Epithelial cell of proximal tubule (primary cell): Measurements from ENCODE around the gene UPK1B. TPM values are rescaled to one million over a fixed set of nuclear protein-coding genes. Genes with fewer than 3 reads are reported as not detected.

ENCODE experiments used
- DNase-seq: peaks from one replicate; pipeline ENCODE4 v3.0.0-alpha.2; 2011; ENCODE audit warnings: low read depth
- H3K4me3 ChIP-seq: 2 replicates; pipeline ENCODE4 v1.5.1; 2011; ENCODE audit warnings: low read depth, mild to moderate bottlenecking, low read length
- total RNA-seq: library from RNA; depleted of rRNA; stranded (reverse); fragments of >200 nt; gene quantifications from 2 replicates; pipeline ENCODE4 v1.2.3, GENCODE V29; 2015
- TF ChIP-seq, protein P1 (sequence below): conservative IDR thresholded peaks from 2 replicates; pipeline ENCODE4 v1.5.1; 2012; ENCODE audit warnings: low read depth, mild to moderate bottlenecking, low read length

The UPK1B gene
- total RNA-seq, 1 donor from 2014 or later = 56.4 TPM

DNA sequence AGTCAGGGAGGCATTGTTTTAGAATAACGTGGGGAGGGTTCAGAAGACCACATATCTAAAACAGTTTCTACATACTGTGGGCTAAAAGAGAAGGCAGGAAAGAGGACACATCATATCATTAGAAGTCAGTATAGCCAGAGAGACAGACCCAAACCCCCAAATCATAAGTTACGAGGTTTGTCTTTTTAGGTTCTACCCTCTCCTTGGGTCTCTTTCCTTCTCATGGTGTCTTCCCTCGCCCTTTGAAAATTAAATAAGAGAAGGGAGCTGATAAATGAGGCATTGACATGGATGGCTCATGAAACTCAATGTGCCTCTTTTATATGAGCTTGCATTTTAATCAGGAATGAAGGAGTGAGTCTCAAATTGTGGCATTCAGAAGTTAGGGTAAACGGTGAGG lies 3.4 kb downstream of the UPK1B start:
- H3K4me3 ChIP-seq = peak overlapping the region; percentile 23
- TF ChIP-seq, protein P1, sequence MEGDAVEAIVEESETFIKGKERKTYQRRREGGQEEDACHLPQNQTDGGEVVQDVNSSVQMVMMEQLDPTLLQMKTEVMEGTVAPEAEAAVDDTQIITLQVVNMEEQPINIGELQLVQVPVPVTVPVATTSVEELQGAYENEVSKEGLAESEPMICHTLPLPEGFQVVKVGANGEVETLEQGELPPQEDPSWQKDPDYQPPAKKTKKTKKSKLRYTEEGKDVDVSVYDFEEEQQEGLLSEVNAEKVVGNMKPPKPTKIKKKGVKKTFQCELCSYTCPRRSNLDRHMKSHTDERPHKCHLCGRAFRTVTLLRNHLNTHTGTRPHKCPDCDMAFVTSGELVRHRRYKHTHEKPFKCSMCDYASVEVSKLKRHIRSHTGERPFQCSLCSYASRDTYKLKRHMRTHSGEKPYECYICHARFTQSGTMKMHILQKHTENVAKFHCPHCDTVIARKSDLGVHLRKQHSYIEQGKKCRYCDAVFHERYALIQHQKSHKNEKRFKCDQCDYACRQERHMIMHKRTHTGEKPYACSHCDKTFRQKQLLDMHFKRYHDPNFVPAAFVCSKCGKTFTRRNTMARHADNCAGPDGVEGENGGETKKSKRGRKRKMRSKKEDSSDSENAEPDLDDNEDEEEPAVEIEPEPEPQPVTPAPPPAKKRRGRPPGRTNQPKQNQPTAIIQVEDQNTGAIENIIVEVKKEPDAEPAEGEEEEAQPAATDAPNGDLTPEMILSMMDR = no peak

DNA sequence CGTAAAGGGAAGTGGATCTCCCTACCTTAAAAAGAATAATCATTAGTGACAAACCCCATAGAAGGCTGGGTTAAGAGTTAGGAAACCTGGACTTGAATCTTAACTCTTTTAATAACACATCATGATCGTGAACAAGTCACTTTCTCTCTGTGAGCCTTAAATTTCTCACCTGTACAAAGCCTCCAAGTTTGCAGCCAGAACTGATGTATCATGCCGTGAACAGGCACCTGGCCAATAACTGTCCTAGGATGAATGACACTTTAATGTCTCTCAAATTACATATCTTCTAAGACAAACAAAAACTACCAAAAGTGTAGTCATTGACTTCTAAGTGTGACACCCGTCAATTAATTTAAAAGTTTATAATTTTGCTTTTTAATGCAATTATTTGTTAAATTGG lies 3.9 kb downstream of the UPK1B start:
- DNase-seq = no peak
- TF ChIP-seq, protein P1 = no peak
- no peak overlapping the region for H3K4me3 ChIP-seq

More for the DNA sequence above, 3.4 kb downstream of the UPK1B start:
- no peak for DNase-seq

DNA sequence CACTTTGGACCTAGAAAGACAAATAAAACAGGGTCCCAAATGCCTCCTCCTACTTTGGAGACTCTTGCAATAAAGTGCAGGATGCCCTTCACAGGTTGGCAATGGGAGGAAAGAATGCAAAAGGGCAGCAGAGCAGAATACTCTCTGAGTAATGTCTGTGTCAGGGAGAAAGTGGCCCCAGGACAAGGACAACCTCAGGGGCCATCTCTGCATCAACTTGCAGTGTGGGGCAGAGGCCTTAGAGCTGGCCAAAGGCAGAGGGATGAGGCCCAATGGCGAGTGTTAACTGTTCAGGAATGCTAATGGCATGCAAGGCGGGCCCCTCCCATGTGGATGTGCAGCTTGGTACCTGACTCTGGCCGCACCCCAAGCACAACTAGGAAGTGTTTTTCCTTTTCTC lies 8.4 kb downstream of the UPK1B start:
- TF ChIP-seq, protein P1 = no peak
- DNase-seq = no peak
- H3K4me3 ChIP-seq = no peak overlapping the region

DNA sequence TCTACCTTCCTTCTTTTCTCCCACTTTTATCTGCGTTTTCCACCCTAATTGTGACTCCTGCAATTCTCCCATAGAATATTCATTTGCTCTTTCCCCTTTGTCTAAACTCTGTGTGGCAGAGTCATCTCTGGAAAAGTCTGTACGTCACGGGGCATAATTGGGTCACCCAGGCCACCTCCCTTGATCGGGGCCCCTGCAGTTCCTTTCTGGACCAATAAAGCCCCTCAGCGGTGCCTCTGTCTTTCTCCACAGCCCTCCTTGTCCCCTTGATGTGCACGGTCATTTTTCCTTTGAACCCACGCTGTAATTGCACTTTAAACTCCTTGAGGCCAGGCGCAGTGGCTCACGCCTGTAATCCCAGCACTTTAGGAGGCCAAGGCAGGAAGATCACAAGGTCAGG lies 10.7 kb downstream of the UPK1B start:
- TF ChIP-seq, protein P1 = no peak
- no peak for DNase-seq
- no peak overlapping the region for H3K4me3 ChIP-seq

GRCh38 chr3:119184796-119185570 lies 11.6 kb downstream of the UPK1B start:
- TF ChIP-seq, protein P1 = no peak
- peak; percentile 92 for DNase-seq
- H3K4me3 ChIP-seq = no peak overlapping the region

DNA sequence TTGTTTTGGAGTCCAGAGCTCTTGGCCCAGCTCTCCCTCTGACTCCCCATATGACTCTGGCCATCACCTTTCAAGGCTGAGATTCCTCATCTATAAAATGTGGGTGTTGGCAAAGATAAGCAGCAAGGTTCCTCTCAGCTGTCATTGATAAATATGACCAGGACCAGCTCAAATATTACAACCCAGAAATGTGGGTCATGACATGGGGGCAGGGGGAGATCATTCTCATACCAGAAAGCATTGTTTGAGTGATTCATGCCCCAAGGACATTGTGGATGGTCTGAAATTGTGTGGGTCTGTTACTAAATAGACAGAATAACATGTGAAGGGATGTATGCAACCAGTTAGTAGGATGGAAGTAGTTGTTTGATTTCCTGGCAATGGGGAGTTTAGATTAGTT lies 13.9 kb downstream of the UPK1B start:
- TF ChIP-seq, protein P1 = no peak

DNA sequence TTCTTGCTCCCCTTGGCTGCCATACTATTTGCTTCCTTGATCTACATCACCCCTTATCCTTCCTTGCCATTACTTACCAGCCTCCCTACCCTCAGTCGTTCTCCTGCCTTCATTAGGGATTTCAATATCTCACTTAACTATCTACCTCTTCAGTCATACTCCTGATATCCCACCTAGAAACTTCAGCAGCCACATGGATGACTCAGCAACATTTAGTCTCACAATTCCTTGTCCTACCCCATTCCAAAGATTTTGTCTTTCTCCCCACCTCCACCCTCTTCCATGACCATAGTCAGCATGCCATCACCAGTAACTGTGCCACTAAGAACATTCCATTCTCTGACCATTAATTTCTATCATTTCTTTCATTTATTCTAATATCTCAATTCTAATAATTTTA lies 18.4 kb downstream of the UPK1B start:
- TF ChIP-seq, protein P1 = no peak
- no peak for DNase-seq
- no peak overlapping the region for H3K4me3 ChIP-seq

More for the DNA sequence above, 13.9 kb downstream of the UPK1B start:
- no peak overlapping the region for H3K4me3 ChIP-seq
- no peak for DNase-seq
